SK-N-SH treated with all-trans-retinoic acid at 6 μM for 48 hours (cell line): ENCODE results near the gene AFDN.

Source experiments
- ATAC-seq: fragments of 200-7000 bp; cut with Tn5 transposase; 3 replicates; pipeline ENCODE4 v1.9.1; 2020; ENCODE audit warnings: mild to moderate bottlenecking, moderate library complexity
- BACH2 ChIP-seq: fragments of 250-450 bp; sonication (Bioruptor Pico); IDR thresholded peaks from 2 replicates; pipeline ENCODE4 v1.9.0; 2021; ENCODE audit warnings: mild to moderate bottlenecking, borderline replicate concordance
- CSDC2 ChIP-seq: fragments of 250-450 bp; sonication (Bioruptor Pico); IDR thresholded peaks from 2 replicates; pipeline ENCODE4 v1.5.0; 2020; ENCODE audit warnings: mild to moderate bottlenecking, moderate library complexity
- CSRNP3 ChIP-seq: fragments of 250-450 bp; sonication (Bioruptor Pico); IDR thresholded peaks from 2 replicates; pipeline ENCODE4 v1.5.1; 2021; ENCODE audit warnings: mild to moderate bottlenecking, moderate library complexity
- ESRRG ChIP-seq: fragments of 250-450 bp; sonication (Bioruptor Pico); IDR thresholded peaks from 2 replicates; pipeline ENCODE4 v1.6.1; 2021; ENCODE audit warnings: mild to moderate bottlenecking
- GLIS3 ChIP-seq: fragments of 250-450 bp; sonication (Bioruptor Pico); IDR thresholded peaks from 2 replicates; pipeline ENCODE4 v1.5.0; 2020; ENCODE audit warnings: mild to moderate bottlenecking, moderate library complexity
- ISL1 ChIP-seq: fragments of 250-450 bp; sonication (Bioruptor Pico); IDR thresholded peaks from 2 replicates; pipeline ENCODE4 v2.1.2; 2022; ENCODE audit warnings: mild to moderate bottlenecking, moderate library complexity
- OSR1 ChIP-seq: fragments of 250-450 bp; sonication (Bioruptor Pico); IDR thresholded peaks from 2 replicates; pipeline ENCODE4 v1.8.0; 2022; ENCODE audit warnings: moderate library complexity, mild to moderate bottlenecking, inconsistent platforms
- POU6F1 ChIP-seq: fragments of 250-450 bp; sonication (Bioruptor Pico); IDR thresholded peaks from 2 replicates; pipeline ENCODE4 v1.8.0; 2021; ENCODE audit warnings: low read depth, mild to moderate bottlenecking, moderate library complexity, borderline replicate concordance
- PPARA ChIP-seq: fragments of 250-450 bp; sonication (Bioruptor Pico); IDR thresholded peaks from 2 replicates; pipeline ENCODE4 v1.5.0; 2020; ENCODE audit warnings: mild to moderate bottlenecking, borderline replicate concordance
- RARB ChIP-seq: fragments of 250-450 bp; sonication (Bioruptor Pico); IDR thresholded peaks from 2 replicates; pipeline ENCODE4 v1.8.0; 2021; ENCODE audit warnings: mild to moderate bottlenecking, moderate library complexity
- SNAI2 ChIP-seq: fragments of 250-450 bp; sonication (Bioruptor Pico); IDR thresholded peaks from 2 replicates; pipeline ENCODE4 v1.5.0; 2020; ENCODE audit warnings: mild to moderate bottlenecking, moderate library complexity
- TCF4 ChIP-seq: fragments of 250-450 bp; sonication (Bioruptor Pico); IDR thresholded peaks from 2 replicates; pipeline ENCODE4 v1.8.0; 2021; ENCODE audit warnings: mild to moderate bottlenecking, moderate library complexity, borderline replicate concordance
- TOX ChIP-seq: fragments of 250-450 bp; sonication (Bioruptor Pico); IDR thresholded peaks from 2 replicates; pipeline ENCODE4 v1.8.0; 2021; ENCODE audit warnings: mild to moderate bottlenecking, moderate library complexity, borderline replicate concordance
- ZC3H10 ChIP-seq: fragments of 250-450 bp; sonication (Bioruptor Pico); IDR thresholded peaks from 2 replicates; pipeline ENCODE4 v1.5.1; 2021; ENCODE audit warnings: mild to moderate bottlenecking, moderate library complexity
- ZFP30 ChIP-seq: fragments of 450-650 bp; formaldehyde crosslinking; IDR thresholded peaks from 2 replicates; pipeline ENCODE4 v1.5.0; 2022; ENCODE audit warnings: mild to moderate bottlenecking, moderate library complexity
- ZNF565 ChIP-seq: fragments of 450-650 bp; formaldehyde crosslinking; conservative IDR thresholded peaks from 2 replicates; pipeline ENCODE4 v1.5.0; 2020; ENCODE audit warnings: low read depth, mild to moderate bottlenecking, moderate library complexity
- ZNF70 ChIP-seq: fragments of 450-650 bp; formaldehyde crosslinking; IDR thresholded peaks from 2 replicates; pipeline ENCODE4 v1.5.0; 2020; ENCODE audit warnings: mild to moderate bottlenecking, moderate library complexity
- ZNF8 ChIP-seq: fragments of 450-650 bp; formaldehyde crosslinking; IDR thresholded peaks from 2 replicates; pipeline ENCODE4 v1.5.0; 2020; ENCODE audit warnings: mild to moderate bottlenecking, moderate library complexity
- TF ChIP-seq, protein P1 (sequence below): fragments of 250-450 bp; sonication (Bioruptor Pico); IDR thresholded peaks from 2 replicates; pipeline ENCODE4 v1.5.0; 2020; ENCODE audit warnings: mild to moderate bottlenecking, moderate library complexity
- TF ChIP-seq, protein P2 (sequence below): fragments of 250-450 bp; sonication (Bioruptor Pico); IDR thresholded peaks from 2 replicates; pipeline ENCODE4 v1.5.1; 2020; ENCODE audit warnings: low read depth, mild to moderate bottlenecking, moderate library complexity
- TF ChIP-seq, protein P3 (sequence below): fragments of 250-450 bp; sonication (Bioruptor Pico); IDR thresholded peaks from 2 replicates; pipeline ENCODE4 v1.8.0; 2020; ENCODE audit warnings: mild to moderate bottlenecking, moderate library complexity, borderline replicate concordance

AFDN gene

DNA sequence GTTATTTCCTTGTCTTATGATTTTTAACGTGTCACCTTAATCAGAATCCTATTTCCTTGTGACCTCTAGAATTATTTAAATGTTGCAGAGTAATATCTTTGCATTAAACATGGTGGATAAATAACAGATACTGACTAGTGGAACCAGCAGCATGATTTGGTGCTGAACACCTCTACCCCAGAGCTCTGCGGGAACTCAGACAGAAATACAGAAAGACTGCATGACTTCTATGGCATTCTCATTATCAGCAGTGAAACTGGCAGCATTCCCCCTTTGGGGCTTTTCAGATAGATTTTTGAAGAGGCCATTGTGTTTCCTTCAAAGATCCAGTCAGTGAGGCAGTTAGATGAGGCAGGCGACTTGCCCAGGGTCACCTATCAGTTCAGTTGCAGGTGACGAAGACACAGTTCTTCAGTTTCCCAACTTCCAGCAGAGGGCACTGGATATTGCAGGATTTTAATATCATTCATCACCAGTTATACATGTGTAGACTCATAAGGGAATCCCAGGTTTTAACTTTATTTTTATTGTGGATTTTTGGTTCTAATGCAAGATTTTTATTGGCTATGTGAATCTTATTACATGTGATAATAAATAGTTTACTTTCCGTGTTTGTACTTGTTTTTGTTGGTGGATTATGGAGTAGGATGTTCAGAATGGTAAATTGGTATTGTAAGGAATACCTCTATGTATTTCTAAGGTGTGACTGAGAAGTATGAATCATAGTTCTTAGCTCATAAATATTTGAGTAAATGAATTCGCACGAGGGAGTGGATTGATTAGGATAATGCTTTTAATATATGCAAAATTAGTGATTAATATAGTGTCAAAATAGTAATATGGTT, 81.3 kb downstream of the AFDN start (continued):
- TF ChIP-seq, protein P1, sequence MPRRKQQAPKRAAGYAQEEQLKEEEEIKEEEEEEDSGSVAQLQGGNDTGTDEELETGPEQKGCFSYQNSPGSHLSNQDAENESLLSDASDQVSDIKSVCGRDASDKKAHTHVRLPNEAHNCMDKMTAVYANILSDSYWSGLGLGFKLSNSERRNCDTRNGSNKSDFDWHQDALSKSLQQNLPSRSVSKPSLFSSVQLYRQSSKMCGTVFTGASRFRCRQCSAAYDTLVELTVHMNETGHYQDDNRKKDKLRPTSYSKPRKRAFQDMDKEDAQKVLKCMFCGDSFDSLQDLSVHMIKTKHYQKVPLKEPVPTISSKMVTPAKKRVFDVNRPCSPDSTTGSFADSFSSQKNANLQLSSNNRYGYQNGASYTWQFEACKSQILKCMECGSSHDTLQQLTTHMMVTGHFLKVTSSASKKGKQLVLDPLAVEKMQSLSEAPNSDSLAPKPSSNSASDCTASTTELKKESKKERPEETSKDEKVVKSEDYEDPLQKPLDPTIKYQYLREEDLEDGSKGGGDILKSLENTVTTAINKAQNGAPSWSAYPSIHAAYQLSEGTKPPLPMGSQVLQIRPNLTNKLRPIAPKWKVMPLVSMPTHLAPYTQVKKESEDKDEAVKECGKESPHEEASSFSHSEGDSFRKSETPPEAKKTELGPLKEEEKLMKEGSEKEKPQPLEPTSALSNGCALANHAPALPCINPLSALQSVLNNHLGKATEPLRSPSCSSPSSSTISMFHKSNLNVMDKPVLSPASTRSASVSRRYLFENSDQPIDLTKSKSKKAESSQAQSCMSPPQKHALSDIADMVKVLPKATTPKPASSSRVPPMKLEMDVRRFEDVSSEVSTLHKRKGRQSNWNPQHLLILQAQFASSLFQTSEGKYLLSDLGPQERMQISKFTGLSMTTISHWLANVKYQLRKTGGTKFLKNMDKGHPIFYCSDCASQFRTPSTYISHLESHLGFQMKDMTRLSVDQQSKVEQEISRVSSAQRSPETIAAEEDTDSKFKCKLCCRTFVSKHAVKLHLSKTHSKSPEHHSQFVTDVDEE (CRISPR knock-in tag) = no peak
- TF ChIP-seq PPARA (CRISPR knock-in tag) = no peak
- TF ChIP-seq CSDC2 (CRISPR knock-in tag) = no peak
- no peak for TF ChIP-seq GLIS3 (CRISPR knock-in tag)
- no peak for TF ChIP-seq ZNF8 (CRISPR knock-in tag)
- no peak for TF ChIP-seq POU6F1 (CRISPR knock-in tag)
- no peak for TF ChIP-seq ISL1 (CRISPR knock-in tag)

GRCh38 chr6:167910007-167910406, 83.3 kb downstream of the AFDN start:
- no peak for TF ChIP-seq POU6F1 (CRISPR knock-in tag)
- no peak for TF ChIP-seq ESRRG
- TF ChIP-seq OSR1 (CRISPR knock-in tag) = no peak
- no peak for TF ChIP-seq ZNF8 (CRISPR knock-in tag)
- no peak for TF ChIP-seq GLIS3 (CRISPR knock-in tag)
- TF ChIP-seq PPARA (CRISPR knock-in tag) = no peak
- no peak for TF ChIP-seq TCF4 (CRISPR knock-in tag)
- TF ChIP-seq ZNF70 (CRISPR knock-in tag) = no peak
- TF ChIP-seq, protein P2, sequence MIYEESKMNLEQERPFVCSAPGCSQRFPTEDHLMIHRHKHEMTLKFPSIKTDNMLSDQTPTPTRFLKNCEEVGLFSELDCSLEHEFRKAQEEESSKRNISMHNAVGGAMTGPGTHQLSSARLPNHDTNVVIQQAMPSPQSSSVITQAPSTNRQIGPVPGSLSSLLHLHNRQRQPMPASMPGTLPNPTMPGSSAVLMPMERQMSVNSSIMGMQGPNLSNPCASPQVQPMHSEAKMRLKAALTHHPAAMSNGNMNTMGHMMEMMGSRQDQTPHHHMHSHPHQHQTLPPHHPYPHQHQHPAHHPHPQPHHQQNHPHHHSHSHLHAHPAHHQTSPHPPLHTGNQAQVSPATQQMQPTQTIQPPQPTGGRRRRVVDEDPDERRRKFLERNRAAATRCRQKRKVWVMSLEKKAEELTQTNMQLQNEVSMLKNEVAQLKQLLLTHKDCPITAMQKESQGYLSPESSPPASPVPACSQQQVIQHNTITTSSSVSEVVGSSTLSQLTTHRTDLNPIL (CRISPR knock-in tag) = no peak
- TF ChIP-seq CSDC2 (CRISPR knock-in tag) = no peak
- TF ChIP-seq BACH2 = no peak
- TF ChIP-seq RARB = no peak
- TF ChIP-seq TOX (CRISPR knock-in tag) = no peak
- no peak for TF ChIP-seq ZNF565 (CRISPR knock-in tag)
- TF ChIP-seq SNAI2 (CRISPR knock-in tag) = no peak
- TF ChIP-seq, protein P3, sequence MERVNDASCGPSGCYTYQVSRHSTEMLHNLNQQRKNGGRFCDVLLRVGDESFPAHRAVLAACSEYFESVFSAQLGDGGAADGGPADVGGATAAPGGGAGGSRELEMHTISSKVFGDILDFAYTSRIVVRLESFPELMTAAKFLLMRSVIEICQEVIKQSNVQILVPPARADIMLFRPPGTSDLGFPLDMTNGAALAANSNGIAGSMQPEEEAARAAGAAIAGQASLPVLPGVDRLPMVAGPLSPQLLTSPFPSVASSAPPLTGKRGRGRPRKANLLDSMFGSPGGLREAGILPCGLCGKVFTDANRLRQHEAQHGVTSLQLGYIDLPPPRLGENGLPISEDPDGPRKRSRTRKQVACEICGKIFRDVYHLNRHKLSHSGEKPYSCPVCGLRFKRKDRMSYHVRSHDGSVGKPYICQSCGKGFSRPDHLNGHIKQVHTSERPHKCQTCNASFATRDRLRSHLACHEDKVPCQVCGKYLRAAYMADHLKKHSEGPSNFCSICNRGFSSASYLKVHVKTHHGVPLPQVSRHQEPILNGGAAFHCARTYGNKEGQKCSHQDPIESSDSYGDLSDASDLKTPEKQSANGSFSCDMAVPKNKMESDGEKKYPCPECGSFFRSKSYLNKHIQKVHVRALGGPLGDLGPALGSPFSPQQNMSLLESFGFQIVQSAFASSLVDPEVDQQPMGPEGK = no peak
- no peak for TF ChIP-seq ZFP30 (CRISPR knock-in tag)
- TF ChIP-seq ZC3H10 (CRISPR knock-in tag) = no peak
- TF ChIP-seq CSRNP3 (CRISPR knock-in tag) = no peak
- TF ChIP-seq, protein P1 (CRISPR knock-in tag) = no peak
- TF ChIP-seq, all 23 proteins: peak for 0
- ATAC-seq = no peak
